ENCODE results near the gene SETBP1.

SETBP1 gene

DNA sequence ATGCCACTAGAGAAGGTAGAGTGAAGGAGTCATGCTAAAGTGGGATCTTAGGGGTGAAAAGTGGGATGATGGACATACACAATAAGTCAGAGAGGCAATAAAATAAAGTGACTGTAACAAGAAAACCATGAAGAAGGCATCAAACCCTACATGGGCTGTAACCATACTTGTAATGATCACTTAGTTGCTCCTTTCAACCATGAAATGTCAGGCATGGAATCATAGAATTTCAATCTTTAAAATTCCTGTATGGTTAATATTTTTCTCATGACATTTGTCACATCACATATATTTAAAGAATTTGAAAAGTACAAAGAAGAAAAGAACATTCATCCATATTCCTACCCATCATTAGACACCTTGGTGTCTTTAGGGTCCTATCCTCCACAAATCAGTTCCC is 20.9 kb upstream of the SETBP1 start:
- DNase-seq (ENCODE audit: low spot score): no peak
- TF ChIP-seq, protein P1, sequence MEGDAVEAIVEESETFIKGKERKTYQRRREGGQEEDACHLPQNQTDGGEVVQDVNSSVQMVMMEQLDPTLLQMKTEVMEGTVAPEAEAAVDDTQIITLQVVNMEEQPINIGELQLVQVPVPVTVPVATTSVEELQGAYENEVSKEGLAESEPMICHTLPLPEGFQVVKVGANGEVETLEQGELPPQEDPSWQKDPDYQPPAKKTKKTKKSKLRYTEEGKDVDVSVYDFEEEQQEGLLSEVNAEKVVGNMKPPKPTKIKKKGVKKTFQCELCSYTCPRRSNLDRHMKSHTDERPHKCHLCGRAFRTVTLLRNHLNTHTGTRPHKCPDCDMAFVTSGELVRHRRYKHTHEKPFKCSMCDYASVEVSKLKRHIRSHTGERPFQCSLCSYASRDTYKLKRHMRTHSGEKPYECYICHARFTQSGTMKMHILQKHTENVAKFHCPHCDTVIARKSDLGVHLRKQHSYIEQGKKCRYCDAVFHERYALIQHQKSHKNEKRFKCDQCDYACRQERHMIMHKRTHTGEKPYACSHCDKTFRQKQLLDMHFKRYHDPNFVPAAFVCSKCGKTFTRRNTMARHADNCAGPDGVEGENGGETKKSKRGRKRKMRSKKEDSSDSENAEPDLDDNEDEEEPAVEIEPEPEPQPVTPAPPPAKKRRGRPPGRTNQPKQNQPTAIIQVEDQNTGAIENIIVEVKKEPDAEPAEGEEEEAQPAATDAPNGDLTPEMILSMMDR (IDR thresholded peaks at IDR 0.05; ENCODE audit: extremely low read depth, missing control alignments): no peak

DNA sequence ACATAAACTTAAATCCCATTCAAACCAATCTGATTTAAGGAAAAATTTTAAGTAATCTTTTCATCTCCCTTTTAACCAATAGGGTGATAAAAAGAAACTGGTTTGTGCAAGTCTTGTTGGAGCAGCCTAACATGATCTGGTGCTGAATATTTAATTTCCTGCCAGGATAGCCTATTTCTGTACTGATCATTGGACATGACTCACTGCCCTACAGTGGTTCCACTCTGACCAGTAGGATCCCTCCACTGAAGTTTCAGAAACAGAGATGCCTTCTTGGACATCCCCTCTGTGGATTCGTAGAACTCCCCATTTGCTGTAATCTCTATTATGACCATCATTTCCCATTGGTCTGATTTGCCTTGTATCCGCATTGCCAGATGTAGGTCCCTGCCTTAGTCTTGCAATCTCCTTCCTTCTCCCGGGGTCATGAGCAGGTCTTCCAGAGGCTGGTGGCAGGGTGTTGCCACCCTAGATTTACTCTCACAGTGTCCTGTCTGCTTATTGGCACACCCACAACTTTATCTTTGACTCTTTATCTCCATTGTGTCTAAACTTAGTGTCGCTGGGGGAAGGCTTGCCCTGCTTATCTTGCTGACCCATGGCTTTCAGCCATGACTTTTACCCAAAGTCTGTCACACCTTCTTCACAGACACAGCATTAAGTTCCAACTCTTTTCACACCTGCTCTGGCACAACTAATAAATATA is 12.3 kb upstream of the SETBP1 start:
- no peak for DNase-seq (ENCODE audit: low spot score)
- TF ChIP-seq, protein P1 (IDR thresholded peaks at IDR 0.05; ENCODE audit: extremely low read depth, missing control alignments): no peak

DNA sequence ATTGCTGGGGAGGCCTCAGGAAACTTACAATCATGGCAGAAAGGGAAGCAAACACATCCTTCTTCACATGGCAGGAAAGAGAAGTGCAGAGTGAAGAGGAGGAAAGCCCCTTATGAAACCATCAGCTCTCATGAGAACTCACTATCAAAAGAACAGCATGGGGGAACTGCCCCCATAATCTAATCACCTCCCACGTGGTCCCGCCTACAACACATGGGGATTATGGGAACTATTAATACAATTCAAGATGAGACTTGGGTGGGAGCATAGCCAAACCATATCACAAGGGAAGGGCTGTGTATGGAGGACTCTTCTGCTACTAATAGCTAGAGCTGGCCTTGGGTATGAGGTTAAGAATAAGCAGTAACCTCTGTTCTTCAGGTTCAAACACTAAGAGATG is 8.8 kb upstream of the SETBP1 start:
- TF ChIP-seq, protein P1 (IDR thresholded peaks at IDR 0.05; ENCODE audit: extremely low read depth, missing control alignments): no peak
- no peak for DNase-seq (ENCODE audit: low spot score)

DNA sequence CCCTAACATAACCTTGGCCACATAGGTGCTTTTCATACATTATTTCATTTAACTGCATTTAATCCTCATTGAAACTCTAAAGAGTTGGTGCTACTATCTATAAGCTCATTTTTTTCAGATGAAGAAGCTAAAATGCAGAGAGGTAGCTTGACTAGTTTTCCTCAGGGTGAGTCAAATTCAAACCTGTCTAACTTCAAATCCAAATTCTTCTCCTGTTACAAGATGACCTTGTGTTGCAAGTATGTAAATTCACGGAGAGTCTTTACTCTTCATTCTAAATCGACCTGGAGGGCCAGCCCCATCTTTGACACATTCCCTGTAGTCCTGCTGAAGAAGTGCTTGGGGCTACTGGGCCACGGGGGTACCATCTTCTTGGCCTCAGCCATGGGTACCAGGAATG is 8.2 kb upstream of the SETBP1 start:
- no peak for DNase-seq (ENCODE audit: low spot score)

DNA sequence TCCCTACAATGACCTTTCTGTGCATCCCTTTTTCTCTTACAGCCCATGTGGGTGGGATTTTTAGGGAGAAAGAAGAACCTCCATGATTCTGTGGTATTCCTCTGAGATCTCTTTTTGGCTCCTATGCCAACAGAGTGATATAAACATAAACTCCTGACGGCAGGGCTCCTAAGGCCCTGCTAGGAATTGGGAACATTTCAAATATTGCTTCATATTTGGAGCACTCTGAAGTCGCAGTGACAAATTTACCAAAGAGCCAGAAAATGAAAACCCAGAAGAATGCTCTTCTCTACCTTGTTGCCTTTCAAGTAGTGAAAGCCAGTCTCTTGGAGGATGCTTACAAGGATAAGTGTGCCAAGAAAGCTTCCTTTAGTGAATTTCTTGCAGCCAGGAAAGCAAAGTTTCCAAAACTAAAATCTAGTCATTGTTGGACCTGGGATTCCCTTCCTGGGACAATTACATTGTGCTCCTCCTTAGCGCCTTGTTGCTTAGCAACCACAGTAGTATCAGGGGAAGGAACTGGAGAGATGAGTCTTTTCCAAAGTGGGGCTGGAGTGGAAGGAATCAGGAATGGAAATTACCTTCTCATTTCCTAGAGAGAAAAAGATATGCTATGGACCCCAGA is 7.3 kb upstream of the SETBP1 start:
- DNase-seq (ENCODE audit: low spot score): no peak
- TF ChIP-seq, protein P1 (IDR thresholded peaks at IDR 0.05; ENCODE audit: extremely low read depth, missing control alignments): no peak

More for the DNA sequence above, 8.2 kb upstream of the SETBP1 start:
- TF ChIP-seq, protein P1 (IDR thresholded peaks at IDR 0.05; ENCODE audit: extremely low read depth, missing control alignments): no peak

DNA sequence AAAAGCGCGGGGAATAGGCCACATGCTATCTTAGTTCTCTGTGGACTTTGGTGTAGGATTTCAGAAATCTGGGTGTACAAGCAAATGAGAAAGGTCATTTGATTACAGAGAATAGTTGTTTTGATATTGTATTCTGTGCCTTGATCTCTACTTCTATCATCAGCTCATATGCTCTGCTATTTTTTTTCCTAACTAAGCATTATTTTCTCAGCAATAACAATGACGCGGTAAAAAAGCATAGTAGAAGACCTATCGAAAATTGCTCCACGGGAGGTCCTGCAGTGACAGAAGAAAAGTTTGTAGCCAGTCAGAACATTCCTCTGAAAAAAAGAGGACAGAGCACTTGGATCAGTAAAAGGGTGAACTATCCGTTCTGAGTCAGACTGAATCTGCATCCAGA is 2.8 kb upstream of the SETBP1 start:
- no peak for DNase-seq (ENCODE audit: low spot score)
- TF ChIP-seq, protein P1 (IDR thresholded peaks at IDR 0.05; ENCODE audit: extremely low read depth, missing control alignments): no peak

DNA sequence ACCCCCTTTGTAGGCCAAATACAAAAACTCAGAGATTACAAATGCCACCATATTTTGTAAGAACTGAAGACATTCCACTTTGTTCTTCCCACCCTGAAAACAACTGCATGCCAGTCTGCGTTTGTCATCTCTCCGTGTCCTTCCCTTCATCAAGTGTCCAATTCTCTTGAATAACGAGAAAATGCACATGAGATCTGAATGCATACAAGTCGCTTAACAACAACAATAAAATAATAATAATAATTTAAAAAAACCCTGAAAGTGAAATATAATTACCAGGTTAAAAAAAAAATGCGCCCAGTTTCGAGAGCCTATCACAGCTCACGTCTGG is 2.0 kb upstream of the SETBP1 start:
- TF ChIP-seq, protein P1 (IDR thresholded peaks at IDR 0.05; ENCODE audit: extremely low read depth, missing control alignments): no peak
- peak; percentile 13 for DNase-seq (ENCODE audit: low spot score)

All from GM20000 (cell line).